H9 (cell line): ENCODE measurements around the gene TGFBRAP1. TPM values are rescaled to one million over a fixed set of nuclear protein-coding genes. Genes with fewer than 3 reads are reported as not detected.

Experiments
- DNase-seq: peaks from one replicate; pipeline ENCODE4 v3.0.0-alpha.2; 2017
- H2AFZ ChIP-seq: one replicate; pipeline ENCODE4 v1.6.1; 2013; ENCODE audit warnings: mild to moderate bottlenecking, low read length, control low read depth, moderate library complexity
- H2AK5ac ChIP-seq: 2 replicates; pipeline ENCODE4 v1.6.1; 2013; ENCODE audit warnings: low read length, control low read depth, mixed read lengths; ENCODE audit not compliant: insufficient read length
- H2BK120ac ChIP-seq: one replicate; pipeline ENCODE4 v1.6.1; 2013; ENCODE audit warnings: low read depth, mild to moderate bottlenecking, low read length, control low read depth, inconsistent platforms; ENCODE audit not compliant: poor library complexity, severe bottlenecking
- H2BK12ac ChIP-seq: 2 replicates; pipeline ENCODE4 v1.6.1; 2013; ENCODE audit warnings: low read length, control low read depth, mixed read lengths, low read depth; ENCODE audit not compliant: insufficient read length
- H2BK15ac ChIP-seq: 2 replicates; pipeline ENCODE4 v1.6.1; 2013; ENCODE audit warnings: low read depth, low read length, control low read depth
- H2BK20ac ChIP-seq: one replicate; pipeline ENCODE4 v1.6.1; 2013; ENCODE audit warnings: low read depth, mild to moderate bottlenecking, low read length, control low read depth, inconsistent platforms; ENCODE audit not compliant: poor library complexity, severe bottlenecking
- H2BK5ac ChIP-seq: 2 replicates; pipeline ENCODE4 v1.6.1; 2013; ENCODE audit warnings: low read length, control low read depth, mixed read lengths; ENCODE audit not compliant: insufficient read length
- H3K14ac ChIP-seq: 2 replicates; pipeline ENCODE4 v1.6.1; 2013; ENCODE audit warnings: low read length, control low read depth; ENCODE audit not compliant: insufficient read depth
- H3K18ac ChIP-seq: 2 replicates; pipeline ENCODE4 v1.6.1; 2013; ENCODE audit warnings: low read depth, mild to moderate bottlenecking, mixed read lengths, low read length, control low read depth; ENCODE audit not compliant: insufficient read length
- H3K23ac ChIP-seq: 2 replicates; pipeline ENCODE4 v1.6.1; 2013; ENCODE audit warnings: low read length, control low read depth, mixed read lengths, low read depth; ENCODE audit not compliant: insufficient read length
- H3K23me2 ChIP-seq: 2 replicates; pipeline ENCODE4 v1.6.1; 2013; ENCODE audit warnings: low read depth, mild to moderate bottlenecking, mixed read lengths, low read length, control low read depth; ENCODE audit not compliant: insufficient read length, poor library complexity, severe bottlenecking
- H3K27ac ChIP-seq: 2 replicates; pipeline ENCODE4 v1.5.1; 2013; ENCODE audit warnings: low read length, control low read depth, mixed read lengths, low read depth; ENCODE audit not compliant: insufficient read length
- H3K27me3 ChIP-seq: 2 replicates; pipeline ENCODE4 v1.6.1; 2013; ENCODE audit warnings: low read length, control low read depth, inconsistent platforms; ENCODE audit not compliant: insufficient read depth
- H3K4ac ChIP-seq: 2 replicates; pipeline ENCODE4 v1.6.1; 2013; ENCODE audit warnings: low read depth, mild to moderate bottlenecking, control low read depth, inconsistent platforms, low read length, moderate library complexity
- H3K4me1 ChIP-seq: 2 replicates; pipeline ENCODE4 v1.6.1; 2013; ENCODE audit warnings: low read length, control low read depth, inconsistent platforms; ENCODE audit not compliant: insufficient read depth
- H3K4me2 ChIP-seq: 2 replicates; pipeline ENCODE4 v1.6.1; 2013; ENCODE audit warnings: low read length, control low read depth, mixed read lengths; ENCODE audit not compliant: insufficient read length, insufficient read depth
- H3K56ac ChIP-seq: 2 replicates; pipeline ENCODE4 v1.6.1; 2013; ENCODE audit warnings: low read depth, mild to moderate bottlenecking, mixed read lengths, low read length, control low read depth; ENCODE audit not compliant: insufficient read length
- H3K79me1 ChIP-seq: 2 replicates; pipeline ENCODE4 v1.6.1; 2013; ENCODE audit warnings: low read depth, mild to moderate bottlenecking, moderate library complexity, low read length, control low read depth, inconsistent platforms; ENCODE audit not compliant: insufficient read depth, poor library complexity, severe bottlenecking
- H3K79me2 ChIP-seq: 2 replicates; pipeline ENCODE4 v1.6.1; 2013; ENCODE audit warnings: low read length, control low read depth, inconsistent platforms; ENCODE audit not compliant: insufficient read depth
- H3K9ac ChIP-seq: 2 replicates; pipeline ENCODE4 v1.6.1; 2013; ENCODE audit warnings: low read length, control low read depth, mixed read lengths; ENCODE audit not compliant: insufficient read length; ENCODE audit errors: extremely low read depth
- H3K9me3 ChIP-seq: one replicate; pipeline ENCODE4 v1.6.1; 2013; ENCODE audit warnings: low read depth, low read length, inconsistent platforms; ENCODE audit not compliant: control insufficient read depth
- H3T11ph ChIP-seq: one replicate; pipeline ENCODE4 v1.6.1; 2013; ENCODE audit warnings: mild to moderate bottlenecking, low read length, control low read depth, inconsistent platforms
- H4K20me1 ChIP-seq: one replicate; pipeline ENCODE4 v1.6.1; 2013; ENCODE audit not compliant: control insufficient read depth, insufficient read length, insufficient read depth
- H4K5ac ChIP-seq: 2 replicates; pipeline ENCODE4 v1.6.1; 2013; ENCODE audit warnings: low read depth, mild to moderate bottlenecking, mixed read lengths, low read length, control low read depth; ENCODE audit not compliant: insufficient read length
- H4K8ac ChIP-seq: replicated peaks from 2 replicates; pipeline ENCODE4 v1.6.1; 2013; ENCODE audit warnings: low read length, control low read depth, mixed read lengths, low read depth; ENCODE audit not compliant: insufficient read length
- H4K91ac ChIP-seq: 2 replicates; pipeline ENCODE4 v1.6.1; 2013; ENCODE audit warnings: low read depth, mild to moderate bottlenecking, moderate library complexity, mixed read lengths, low read length, control low read depth; ENCODE audit not compliant: insufficient read length
- H3K27ac Mint-ChIP-seq, 3 experiments: 2 replicates in 2 of 3; 3 replicates in 1 of 3; pipeline ENCODE4 v1.8.0; 2020 to 2021; ENCODE audit warnings: mixed read lengths in 3 of 3, mild to moderate bottlenecking in 1 of 3, moderate library complexity in 1 of 3
- H3K27me3 Mint-ChIP-seq: 2 replicates; pipeline ENCODE4 v1.8.0; 2021; ENCODE audit warnings: low read depth, mild to moderate bottlenecking, moderate library complexity, mixed read lengths
- H3K36me3 Mint-ChIP-seq, 3 experiments: 2 replicates in 2 of 3; 3 replicates in 1 of 3; pipeline ENCODE4 v1.8.0; 2020 to 2021; ENCODE audit warnings: low read depth in 3 of 3, mixed read lengths in 3 of 3; ENCODE audit not compliant: insufficient read depth in 1 of 3
- H3K4me1 Mint-ChIP-seq, 2 experiments: 2 replicates each; pipeline ENCODE4 v1.8.0; 2020; ENCODE audit warnings: mixed read lengths in 2 of 2
- H3K4me3 Mint-ChIP-seq, 2 experiments: 2 replicates in 1 of 2; 3 replicates in 1 of 2; pipeline ENCODE4 v1.8.0; 2020 to 2021; ENCODE audit warnings: mild to moderate bottlenecking in 2 of 2, mixed read lengths in 2 of 2, moderate library complexity in 1 of 2
- H3K9me3 Mint-ChIP-seq, 2 experiments: 2 replicates in 1 of 2; 3 replicates in 1 of 2; pipeline ENCODE4 v1.8.0; 2020; ENCODE audit warnings: mild to moderate bottlenecking in 2 of 2, mixed read lengths in 2 of 2, moderate library complexity in 1 of 2
- CTCF ChIP-seq: fragments of 200-600 bp; sonication (generic); conservative IDR thresholded peaks from 3 replicates; pipeline ENCODE4 v1.8.0; 2021; ENCODE audit warnings: antibody characterized with exemption, mild to moderate bottlenecking
- WGBS: extraction: QIAGEN DNeasy Blood & Tissue Kit; methylation state at CpG from one replicate; pipeline ENCODE4 v1.1.7; 2013; ENCODE audit warnings: missing lambda C conversion rate, low lambda C conversion rate, mixed read lengths; ENCODE audit not compliant: insufficient read length; ENCODE audit errors: extremely low coverage; 5-methylcytosine and 5-hydroxymethylcytosine counted together
- total RNA-seq: library from RNA; stranded (reverse); gene quantifications from 2 replicates; pipeline ENCODE4 v1.2.1, GENCODE V29; 2021

The TGFBRAP1 gene
- total RNA-seq, 1 experiment from 2014 or later, result 23.6 TPM

GRCh38 chr2:105307550-105307949 lies 22.0 kb downstream of the TGFBRAP1 start:
- Histone ChIP-seq H3K9ac (no peak overlapping the region), H3K18ac (no peak overlapping the region), H4K91ac (no peak overlapping the region), H4K5ac (no peak overlapping the region), H3K14ac (no peak overlapping the region), H3K23me2 (no peaks in the 10 kb centered on the region), H3K56ac (no peak overlapping the region), H3K79me1 (peaks cover 5% of the 10 kb centered on the region), H3T11ph (no peak overlapping the region), H2BK20ac (no peak overlapping the region), H2AFZ (no peak overlapping the region), H4K20me1 (no peaks in the 10 kb centered on the region), H3K27me3 (no peaks in the 10 kb centered on the region), H2AK5ac (no peak overlapping the region), H3K27ac (no peak overlapping the region), H3K4ac (no peak overlapping the region), H2BK120ac (no peak overlapping the region), H2BK12ac (no peak overlapping the region), H4K8ac (no peak overlapping the region), H3K79me2 (no peaks in the 10 kb centered on the region; the same call in 1 of the 2 replicates), H3K23ac (no peak overlapping the region), H2BK15ac (no peak overlapping the region), H2BK5ac (no peak overlapping the region), H3K9me3 (no peaks in the 10 kb centered on the region), H3K4me2 (no peak overlapping the region), H3K4me1 (no peaks in the 10 kb centered on the region; the same call in 1 of the 2 replicates)
- Mint-ChIP-seq H3K27me3 (no peaks in the 10 kb centered on the region), H3K9me3 (no peaks in the 10 kb centered on the region), H3K4me1 (peaks cover 15 to 16% of the 10 kb centered on the region in 2 experiments), H3K27ac (no peak overlapping the region), H3K4me3 (no peak overlapping the region), H3K36me3 (peaks cover 4 to 22% (median 12%) of the 10 kb centered on the region in 3 experiments; a peak in 6 of 7 replicates)
- no CpG with 5 or more reads among the region's 19 CpGs for WGBS
- no peak for TF ChIP-seq CTCF
- DNase-seq, result no peak
